ENCODE data around the gene NBPF3. TPM values are rescaled to one million over a fixed set of nuclear protein-coding genes. Genes with fewer than 3 reads are reported as not detected.

The NBPF3 gene
- total RNA-seq, 1 donor from 2014 or later, result 23.6 TPM

DNA sequence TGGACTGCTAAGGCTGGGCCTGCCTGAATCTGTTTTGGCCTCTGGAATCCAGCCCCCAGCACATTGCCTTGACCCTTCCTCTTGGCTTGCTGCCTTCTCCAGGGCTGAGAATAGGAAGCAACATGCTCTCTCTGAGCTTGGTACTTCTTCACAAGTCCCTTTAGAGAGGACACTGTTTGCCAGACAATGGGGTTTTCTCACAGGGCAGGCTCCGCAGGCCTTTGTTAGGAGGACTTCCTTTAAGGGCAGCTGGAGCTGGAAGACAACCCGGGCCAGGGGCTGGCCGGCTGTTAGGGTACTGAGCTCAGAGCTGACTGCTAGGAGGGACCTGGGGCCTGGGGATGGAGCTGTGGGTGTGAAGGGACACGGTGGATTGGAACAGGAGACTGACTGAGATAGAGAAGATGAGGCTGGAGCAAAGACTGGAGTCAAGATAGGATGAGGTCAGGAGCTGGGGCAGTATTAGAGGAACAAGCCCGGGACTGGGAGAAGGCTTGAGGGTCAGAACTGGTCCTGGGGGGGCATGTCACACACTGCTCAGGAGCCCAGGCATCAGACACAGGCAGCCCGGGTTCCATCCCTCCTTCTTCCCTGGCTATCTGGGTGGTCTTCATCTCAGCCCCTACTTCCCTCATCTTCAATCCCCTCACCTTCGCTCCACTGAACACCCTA lies 63.9 kb downstream of the NBPF3 start:
- no peak for DNase-seq (ENCODE audit: low read depth)
- H3K4me3 ChIP-seq (ENCODE audit: low read depth, low read length), result no peak overlapping the region
- TF ChIP-seq, protein P1, sequence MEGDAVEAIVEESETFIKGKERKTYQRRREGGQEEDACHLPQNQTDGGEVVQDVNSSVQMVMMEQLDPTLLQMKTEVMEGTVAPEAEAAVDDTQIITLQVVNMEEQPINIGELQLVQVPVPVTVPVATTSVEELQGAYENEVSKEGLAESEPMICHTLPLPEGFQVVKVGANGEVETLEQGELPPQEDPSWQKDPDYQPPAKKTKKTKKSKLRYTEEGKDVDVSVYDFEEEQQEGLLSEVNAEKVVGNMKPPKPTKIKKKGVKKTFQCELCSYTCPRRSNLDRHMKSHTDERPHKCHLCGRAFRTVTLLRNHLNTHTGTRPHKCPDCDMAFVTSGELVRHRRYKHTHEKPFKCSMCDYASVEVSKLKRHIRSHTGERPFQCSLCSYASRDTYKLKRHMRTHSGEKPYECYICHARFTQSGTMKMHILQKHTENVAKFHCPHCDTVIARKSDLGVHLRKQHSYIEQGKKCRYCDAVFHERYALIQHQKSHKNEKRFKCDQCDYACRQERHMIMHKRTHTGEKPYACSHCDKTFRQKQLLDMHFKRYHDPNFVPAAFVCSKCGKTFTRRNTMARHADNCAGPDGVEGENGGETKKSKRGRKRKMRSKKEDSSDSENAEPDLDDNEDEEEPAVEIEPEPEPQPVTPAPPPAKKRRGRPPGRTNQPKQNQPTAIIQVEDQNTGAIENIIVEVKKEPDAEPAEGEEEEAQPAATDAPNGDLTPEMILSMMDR (conservative IDR thresholded peaks at IDR 0.05; ENCODE audit: low read depth, low read length), result no peak

DNA sequence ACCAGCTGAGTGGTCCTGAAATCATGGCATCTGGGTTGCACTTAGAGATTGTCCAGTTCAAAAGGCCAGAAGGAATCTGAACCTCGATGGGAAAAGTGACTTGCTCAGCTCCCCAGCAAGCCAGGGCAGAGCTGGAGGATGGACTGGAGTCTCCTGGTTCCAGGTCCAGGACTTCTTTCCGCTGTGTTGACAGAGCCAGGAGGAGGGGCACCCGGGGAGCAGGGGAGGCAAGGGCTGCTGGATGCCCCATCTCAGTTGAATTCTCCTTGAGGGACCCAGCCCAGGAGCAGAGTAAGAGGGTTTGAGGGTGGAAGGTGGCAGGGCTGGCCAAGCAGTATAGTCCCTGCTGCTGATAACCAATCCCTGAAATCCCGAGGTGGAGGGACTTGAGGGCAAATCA lies 66.9 kb downstream of the NBPF3 start:
- TF ChIP-seq, protein P1 (conservative IDR thresholded peaks at IDR 0.05; ENCODE audit: low read depth, low read length), result no peak
- DNase-seq (ENCODE audit: low read depth), result no peak
- H3K4me3 ChIP-seq (ENCODE audit: low read depth, low read length), result no peak overlapping the region

- no peak for DNase-seq (ENCODE audit: low read depth)
- no peak overlapping the region for H3K4me3 ChIP-seq (ENCODE audit: low read depth, low read length)
- TF ChIP-seq, protein P1 (conservative IDR thresholded peaks at IDR 0.05; ENCODE audit: low read depth, low read length), result no peak
Measured at GRCh38 chr1:21507511-21508270, 67.8 kb downstream of the NBPF3 start.

DNA sequence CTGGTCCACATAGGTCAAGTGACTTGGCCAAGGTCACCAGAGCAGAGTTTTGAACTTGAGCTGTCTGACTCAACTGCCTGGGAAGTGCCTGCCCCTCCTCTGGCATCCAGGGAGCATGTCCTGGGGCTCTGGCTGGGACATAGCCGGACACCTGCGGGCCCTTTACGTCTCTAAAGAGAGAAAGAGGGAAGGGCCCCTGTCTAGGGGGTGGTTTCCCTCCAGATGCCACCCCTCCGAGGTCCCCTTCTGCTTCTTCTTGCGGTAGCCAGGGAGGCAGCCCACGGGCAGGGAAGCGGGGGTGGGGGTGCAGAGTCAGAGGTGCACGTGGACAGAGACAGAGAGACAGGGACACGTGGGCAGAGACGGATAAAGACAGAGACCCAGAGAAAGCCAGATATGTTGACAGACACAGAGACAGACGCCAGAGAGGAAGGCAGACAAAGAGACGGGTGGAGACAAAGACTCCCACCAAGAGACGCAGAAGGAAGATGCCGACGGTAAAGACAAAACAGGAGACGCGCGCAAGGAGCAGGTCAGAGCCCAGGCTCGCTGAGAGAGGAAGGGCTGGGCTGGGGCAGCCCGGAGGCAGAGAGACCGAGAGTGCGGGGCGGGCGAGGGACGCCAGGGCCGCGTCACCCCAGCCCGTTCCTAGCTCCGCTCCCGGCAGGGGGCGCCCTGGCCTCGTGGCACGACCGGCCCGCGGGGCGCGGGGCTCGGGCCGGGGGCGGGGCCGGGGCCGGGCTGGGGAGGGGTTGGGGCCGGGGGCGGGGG lies 68.8 kb downstream of the NBPF3 start:
- TF ChIP-seq, protein P1 (conservative IDR thresholded peaks at IDR 0.05; ENCODE audit: low read depth, low read length), result peak; percentile 52
- no peak for DNase-seq (ENCODE audit: low read depth)
- peak overlapping the region; percentile 37 for H3K4me3 ChIP-seq (ENCODE audit: low read depth, low read length)

- H3K4me3 ChIP-seq (ENCODE audit: low read depth, low read length), result peak within 1 kb of the TSS; percentile 37
- TF ChIP-seq, protein P1 (conservative IDR thresholded peaks at IDR 0.05; ENCODE audit: low read depth, low read length), result no peak
- DNase-seq (ENCODE audit: low read depth), result no peak
Measured at GRCh38 chr1:21509351-21510112, 69.6 kb downstream of the NBPF3 start, which contains the start of gene ALPL. Gene ALPL (plus strand): TSS chr1:21509423. CDS start chr1:21554082, 44,659 bp downstream.

GRCh38 chr1:21510113-21510493 lies 70.2 kb downstream of the NBPF3 start:
- no peak overlapping the region for H3K4me3 ChIP-seq (ENCODE audit: low read depth, low read length)
- no peak for DNase-seq (ENCODE audit: low read depth)
- TF ChIP-seq, protein P1 (conservative IDR thresholded peaks at IDR 0.05; ENCODE audit: low read depth, low read length), result no peak

All from epithelial cell of proximal tubule (primary cell).